GM18511 (cell line): Measurements from ENCODE around the gene CELSR1.
"Not testable (repeated sequence)": the region's sequence is repeated elsewhere in the genome, so short reads cannot be mapped to it uniquely, and the experiment has no call there.

Experiments
- ATAC-seq: cut with Tn5 transposase; IDR thresholded peaks from one replicate; pipeline ENCODE4 v1.9.1; 2021; ENCODE audit warnings: mild to moderate bottlenecking, moderate library complexity; ENCODE audit not compliant: unreplicated experiment

The CELSR1 gene

DNA sequence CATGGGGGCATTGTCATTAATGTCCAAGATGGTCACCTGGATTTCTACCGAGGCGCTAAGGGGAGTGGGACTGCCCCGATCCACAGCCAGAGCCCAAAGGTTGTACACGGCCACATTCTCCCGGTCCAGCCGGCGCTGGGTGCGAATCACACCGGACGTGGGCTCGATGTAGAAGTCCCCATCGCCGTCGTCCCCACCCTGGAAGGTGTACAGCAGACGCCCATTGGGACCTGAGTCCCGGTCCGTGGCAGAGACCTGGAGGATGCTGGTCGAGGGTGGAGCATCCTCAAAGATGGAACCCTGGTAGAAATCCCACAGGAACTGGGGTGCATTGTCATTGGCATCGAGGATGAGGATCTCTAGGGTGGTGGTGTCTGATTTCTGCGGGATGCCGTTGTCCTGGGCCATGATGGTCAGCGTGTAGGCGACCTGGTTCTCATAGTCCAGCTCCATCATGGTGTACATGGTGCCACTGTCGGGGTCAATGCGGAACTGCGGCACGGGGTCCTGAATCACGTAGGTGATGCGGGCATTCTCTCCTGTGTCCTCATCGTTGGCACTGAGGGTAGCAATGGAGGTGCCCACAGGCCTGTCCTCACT is 3.1 kb downstream of the CELSR1 start:
- no peak for ATAC-seq

GRCh38 chr22:46533070-46533833 is 4.2 kb downstream of the CELSR1 start:
- no peak for ATAC-seq

GRCh38 chr22:46532416-46532815 is 5.0 kb downstream of the CELSR1 start:
- no peak for ATAC-seq

DNA sequence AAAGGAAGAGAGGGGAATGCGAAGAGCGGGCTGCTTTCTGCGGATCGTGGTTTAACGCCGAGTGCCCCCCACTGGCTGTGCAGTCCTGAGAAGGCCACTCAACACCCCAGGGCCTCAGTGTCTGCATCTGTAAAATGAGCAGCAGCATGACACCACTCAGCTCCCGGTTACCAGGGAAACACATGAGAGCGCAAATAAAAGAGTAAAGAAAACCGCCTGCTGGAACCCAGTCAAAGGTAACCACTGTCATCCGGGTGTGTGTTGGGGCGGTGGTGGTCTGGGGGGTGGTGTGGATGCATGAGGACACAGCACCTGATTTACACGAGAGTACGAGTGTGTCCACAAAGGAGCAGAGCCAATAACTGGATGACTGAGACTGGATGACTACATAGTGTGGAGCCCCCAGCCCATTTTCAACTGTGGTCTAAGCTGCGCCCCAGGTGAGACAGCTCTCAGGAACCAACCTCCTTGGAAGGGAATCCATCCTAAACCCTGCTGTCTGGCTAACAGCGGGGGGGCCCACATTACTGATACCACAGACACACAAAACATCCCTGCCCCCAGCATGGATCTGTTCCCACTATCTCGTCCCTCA is 5.7 kb downstream of the CELSR1 start:
- no peak for ATAC-seq

DNA sequence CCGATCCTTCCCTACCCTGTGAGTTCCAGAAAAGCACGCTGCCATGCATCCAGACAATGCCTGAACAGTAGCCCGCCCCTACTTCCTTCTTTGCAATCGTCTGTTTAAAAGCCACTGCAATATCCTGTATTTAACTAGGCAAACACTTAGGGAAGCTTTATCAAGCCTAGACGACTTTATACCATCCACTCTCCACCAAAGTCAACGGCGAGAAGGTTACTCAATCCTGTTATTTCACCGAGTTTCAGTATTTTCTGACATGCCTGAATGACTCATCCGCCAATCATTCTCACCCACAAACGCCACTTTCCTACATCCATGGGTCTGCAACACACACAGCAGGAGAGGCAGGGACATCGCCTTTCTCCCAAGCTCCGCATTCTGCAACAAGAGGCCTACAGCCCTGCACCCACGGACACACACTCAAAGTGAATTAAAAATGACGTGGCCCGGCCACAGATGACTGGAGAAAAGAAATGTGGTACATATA is 9.3 kb downstream of the CELSR1 start:
- no peak for ATAC-seq

DNA sequence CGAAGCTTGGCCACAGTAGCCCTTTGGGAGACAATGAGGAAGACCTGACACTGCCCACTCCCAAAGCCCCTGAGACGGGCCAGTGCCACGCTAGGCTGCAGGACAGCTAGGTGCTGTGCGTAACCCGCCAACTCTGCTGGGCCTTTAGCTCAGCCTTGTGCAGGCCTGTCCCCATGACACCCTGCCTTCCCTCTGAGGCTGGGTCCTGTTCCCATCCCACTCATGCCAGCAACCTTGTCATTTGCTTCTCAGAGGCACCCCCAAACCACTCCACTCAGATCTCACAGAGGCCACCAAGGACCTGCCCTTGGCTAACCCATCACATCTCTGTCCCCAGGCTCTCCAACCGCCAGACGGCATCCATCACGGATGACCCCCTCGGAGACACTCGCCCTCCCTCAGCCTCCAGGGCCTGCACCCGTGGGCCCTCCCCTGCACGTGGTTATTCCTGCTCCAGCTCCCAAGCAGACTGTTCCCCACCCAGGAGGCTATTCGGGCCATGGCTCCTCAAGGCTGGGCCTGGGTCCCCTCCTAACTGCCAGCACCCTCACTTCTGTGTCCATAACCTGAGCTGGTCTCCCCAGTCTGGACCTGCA is 11.1 kb downstream of the CELSR1 start:
- no peak for ATAC-seq

DNA sequence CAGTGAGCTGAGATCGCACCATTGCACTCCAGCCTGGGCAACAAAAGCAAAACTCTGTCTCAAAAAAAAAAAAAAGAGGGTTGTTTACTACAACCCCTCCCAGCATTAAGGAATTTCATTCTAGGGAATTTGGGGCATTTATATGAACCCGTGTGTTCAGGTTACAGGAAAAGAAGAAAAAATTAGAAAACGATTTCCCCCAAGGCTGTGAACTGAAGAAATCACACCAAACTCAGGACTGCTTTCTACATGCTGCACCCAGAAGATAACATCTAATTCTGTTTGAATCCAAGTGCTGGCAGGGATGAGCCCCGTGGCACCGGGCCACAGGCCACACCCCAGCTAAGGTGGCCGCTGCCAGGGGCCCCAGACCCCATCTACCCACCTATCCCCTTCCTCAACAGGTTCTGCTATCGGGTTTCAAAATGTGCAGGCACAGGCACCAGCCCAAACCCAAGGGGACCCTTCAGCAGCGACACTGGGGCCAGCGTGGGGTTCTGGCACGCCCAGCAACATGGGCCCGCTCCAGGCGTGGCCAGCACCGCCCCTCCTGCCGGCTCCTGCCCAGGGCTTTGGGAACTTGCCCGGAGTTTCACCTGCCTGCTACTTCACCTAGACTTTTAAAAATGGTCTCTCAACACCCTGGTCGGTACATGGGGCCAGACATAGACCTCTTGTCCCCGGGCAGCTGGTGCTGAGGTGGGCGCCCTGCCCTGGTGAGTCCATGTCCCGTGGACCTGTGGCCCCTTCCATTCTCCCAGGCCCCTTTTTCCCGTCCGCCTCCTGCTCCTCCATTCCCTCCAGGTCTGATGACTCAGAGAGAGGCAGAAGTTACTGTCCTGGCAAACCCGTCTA is 11.8 kb downstream of the CELSR1 start:
- ATAC-seq = no peak

- no peak for ATAC-seq
Measured at GRCh38 chr22:46524203-46524740, 13.1 kb downstream of the CELSR1 start.

GRCh38 chr22:46522797-46523196 is 14.6 kb downstream of the CELSR1 start:
- no peak for ATAC-seq

GRCh38 chr22:46521994-46522393 is 15.4 kb downstream of the CELSR1 start:
- ATAC-seq = no peak

DNA sequence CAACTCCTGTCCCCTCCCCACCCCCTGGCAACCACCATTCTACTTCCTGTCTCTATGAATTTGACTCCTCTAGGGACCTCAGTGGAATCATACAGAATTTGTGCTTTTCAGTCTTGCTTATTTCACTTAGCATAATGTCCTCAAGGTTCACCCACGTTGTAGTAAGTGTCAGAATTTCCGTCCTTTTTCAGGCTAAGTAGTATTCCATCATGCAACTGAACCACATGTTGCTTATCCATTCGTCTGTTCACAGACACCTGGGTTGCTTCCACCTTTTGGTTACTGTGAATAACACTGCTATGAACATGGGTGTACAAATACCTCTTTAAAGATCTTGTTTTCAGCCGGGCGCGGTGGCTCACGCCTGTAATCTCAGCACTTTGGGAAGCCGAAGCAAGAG is 16.5 kb downstream of the CELSR1 start:
- ATAC-seq = no peak

- no peak for ATAC-seq
Measured at GRCh38 chr22:46519377-46519776, 18.0 kb downstream of the CELSR1 start.

DNA sequence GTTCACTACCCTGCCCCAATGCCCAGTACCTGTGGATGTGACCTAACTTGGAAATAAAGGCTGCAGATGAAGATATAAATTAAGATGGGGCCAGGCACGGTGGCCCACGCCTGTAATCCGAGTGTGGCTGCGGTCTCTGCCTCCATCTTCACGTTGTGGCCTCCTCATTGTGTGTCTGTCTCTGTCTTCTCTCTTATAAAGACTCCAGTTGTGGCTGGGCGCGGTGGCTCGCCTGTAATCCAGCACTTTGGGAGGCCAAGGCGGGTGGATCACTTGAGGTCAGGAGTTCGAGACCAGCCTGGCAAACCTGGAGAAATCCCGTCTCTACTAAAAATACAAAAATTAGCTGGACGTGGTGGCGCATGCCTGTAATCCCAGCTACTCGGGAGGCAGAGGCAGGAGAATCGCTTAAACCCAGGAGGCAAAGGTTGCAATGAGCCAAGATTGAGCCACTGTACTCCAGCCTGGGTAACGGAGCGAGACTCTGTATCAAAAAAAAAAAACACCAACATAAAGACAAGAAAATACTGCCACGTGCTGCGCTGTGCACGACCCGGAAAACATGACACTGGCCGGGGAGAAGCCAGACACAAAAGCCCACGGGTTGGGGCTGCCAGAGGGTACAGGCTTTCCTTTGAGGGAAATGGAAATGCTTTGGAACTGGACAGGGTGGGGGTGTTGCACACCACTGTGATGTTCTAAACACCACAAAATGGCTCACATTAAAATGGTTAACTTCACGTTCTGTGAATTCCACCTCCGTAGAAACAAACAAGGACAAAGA is 18.7 kb downstream of the CELSR1 start:
- ATAC-seq = no peak

GRCh38 chr22:46518038-46518437 is 19.4 kb downstream of the CELSR1 start:
- no peak for ATAC-seq

GRCh38 chr22:46517255-46517761 is 20.1 kb downstream of the CELSR1 start:
- ATAC-seq = no peak

- no peak for ATAC-seq
Measured at GRCh38 chr22:46516638-46517037, 20.8 kb downstream of the CELSR1 start.

DNA sequence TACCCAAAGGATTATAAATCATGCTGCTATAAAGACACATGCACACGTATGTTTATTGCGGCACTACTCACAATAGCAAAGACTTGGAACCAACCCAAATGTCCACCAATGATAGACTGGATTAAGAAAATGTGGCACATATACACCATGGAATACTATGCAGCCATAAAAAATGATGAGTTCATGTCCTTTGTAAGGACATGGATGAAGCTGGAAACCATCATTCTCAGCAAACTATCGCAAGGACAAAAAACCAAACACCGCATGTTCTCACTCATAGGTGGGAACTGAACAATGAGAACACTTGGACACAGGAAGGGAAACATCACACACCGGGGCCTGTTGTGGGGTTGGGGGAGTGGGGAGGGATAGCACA is 21.3 kb downstream of the CELSR1 start:
- not testable (repeated sequence) for ATAC-seq

DNA sequence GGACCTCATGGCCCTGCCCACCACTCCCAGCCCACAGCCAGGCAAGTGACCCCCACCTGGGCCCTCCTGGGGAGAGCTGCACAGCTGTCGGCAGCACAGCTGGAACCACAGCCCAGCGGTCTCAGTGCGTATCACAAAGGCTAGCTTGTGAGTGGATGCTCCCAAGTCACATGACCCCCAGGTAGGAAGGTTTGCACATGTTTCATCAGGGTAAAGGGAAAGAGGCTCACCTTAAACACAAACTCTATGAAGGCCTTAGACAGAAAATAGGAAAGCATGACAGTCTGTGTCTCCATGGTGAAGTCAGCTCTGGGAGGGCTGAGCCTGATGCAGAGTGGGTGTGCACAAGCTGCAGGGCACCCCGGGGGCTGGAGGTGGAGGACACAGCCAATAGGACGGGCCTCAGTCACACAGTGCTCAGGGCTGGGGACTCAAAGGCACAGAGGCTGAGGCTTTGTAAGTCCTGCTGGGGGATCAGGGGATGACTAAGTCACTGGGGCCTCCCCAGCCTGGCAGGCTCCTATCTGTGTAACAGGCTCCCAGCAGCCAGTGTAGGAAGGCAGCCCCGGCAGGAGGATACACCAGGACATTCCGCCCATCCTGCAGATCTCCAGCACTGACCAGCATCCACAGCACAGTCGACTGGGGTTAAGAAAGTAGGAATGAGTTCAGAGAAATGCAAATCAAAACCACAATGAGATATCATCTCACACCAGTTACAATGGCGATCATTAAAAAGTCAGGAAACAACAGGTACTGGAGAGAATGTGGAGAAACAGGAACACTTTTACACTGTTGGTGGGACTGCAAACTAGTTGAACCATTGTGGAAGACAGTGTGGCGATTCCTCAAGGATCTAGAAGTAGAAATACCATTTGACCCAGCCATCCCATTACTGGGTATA is 22.0 kb downstream of the CELSR1 start:
- ATAC-seq = no peak
